ENCODE results near the gene TRIO. TPM values are rescaled to one million over a fixed set of nuclear protein-coding genes. Genes with fewer than 3 reads are reported as not detected.

Gene TRIO
- total RNA-seq, 2 experiments from 2014 or later = 4.1 to 6.5 TPM

DNA sequence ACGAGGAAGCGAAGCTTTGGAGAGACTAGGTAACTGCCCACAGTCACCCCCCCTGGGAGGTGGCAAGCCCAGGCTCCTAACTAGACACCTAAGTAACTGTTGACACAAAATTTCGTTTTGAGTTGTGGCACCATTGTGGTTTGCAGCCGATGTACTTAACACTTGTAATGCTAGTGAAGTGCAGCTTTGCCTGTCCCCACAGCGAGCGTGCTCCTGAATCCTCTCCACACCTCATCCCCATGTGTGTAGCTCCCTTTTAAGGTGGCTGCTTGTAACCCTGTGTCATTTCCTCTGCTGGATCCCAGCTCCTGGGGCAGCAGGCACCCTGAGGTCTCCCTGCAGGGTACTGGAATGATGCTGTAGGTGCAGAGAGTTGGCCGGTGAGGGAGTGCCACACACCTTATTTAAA lies 114.9 kb downstream of the TRIO start:
- Histone ChIP-seq H3K27ac (ENCODE audit: low read depth in 1 of 2, low read length in 2 of 2) (no peak overlapping the region), H3K36me3 (ENCODE audit: insufficient read depth, low read length) (no peaks in the 10 kb centered on the region), H3K27me3 (ENCODE audit: control insufficient read depth in 1 of 2, insufficient read depth in 2 of 2, low read length in 2 of 2) (no peaks in the 10 kb centered on the region), H3K4me3 (ENCODE audit: low read length) (no peak overlapping the region), H3K4me1 (ENCODE audit: insufficient read depth, low read length) (no peaks in the 10 kb centered on the region), H3K9me3 (ENCODE audit: control insufficient read depth in 1 of 2, insufficient read depth in 1 of 2, low read length in 2 of 2) (peaks cover 0 to 7% of the 10 kb centered on the region in 2 experiments)
- ChIA-PET CTCF (no interaction called here), POLR2A (no interaction called here)
- Mint-ChIP-seq H3K36me3 (ENCODE audit: low read depth) (no peaks in the 10 kb centered on the region), H3K9me3 (no peaks in the 10 kb centered on the region), H3K4me1 (ENCODE audit: low read depth) (no peaks in the 10 kb centered on the region), H3K27ac (no peak overlapping the region), H3K27me3 (peaks cover 4% of the 10 kb centered on the region), H3K4me3 (no peak overlapping the region)
- ATAC-seq (ENCODE audit: poor library complexity) = no peak
- intact Hi-C loops (cut with DNase I, micrococcal nuclease) = no loop called here
- TF ChIP-seq, protein P1, sequence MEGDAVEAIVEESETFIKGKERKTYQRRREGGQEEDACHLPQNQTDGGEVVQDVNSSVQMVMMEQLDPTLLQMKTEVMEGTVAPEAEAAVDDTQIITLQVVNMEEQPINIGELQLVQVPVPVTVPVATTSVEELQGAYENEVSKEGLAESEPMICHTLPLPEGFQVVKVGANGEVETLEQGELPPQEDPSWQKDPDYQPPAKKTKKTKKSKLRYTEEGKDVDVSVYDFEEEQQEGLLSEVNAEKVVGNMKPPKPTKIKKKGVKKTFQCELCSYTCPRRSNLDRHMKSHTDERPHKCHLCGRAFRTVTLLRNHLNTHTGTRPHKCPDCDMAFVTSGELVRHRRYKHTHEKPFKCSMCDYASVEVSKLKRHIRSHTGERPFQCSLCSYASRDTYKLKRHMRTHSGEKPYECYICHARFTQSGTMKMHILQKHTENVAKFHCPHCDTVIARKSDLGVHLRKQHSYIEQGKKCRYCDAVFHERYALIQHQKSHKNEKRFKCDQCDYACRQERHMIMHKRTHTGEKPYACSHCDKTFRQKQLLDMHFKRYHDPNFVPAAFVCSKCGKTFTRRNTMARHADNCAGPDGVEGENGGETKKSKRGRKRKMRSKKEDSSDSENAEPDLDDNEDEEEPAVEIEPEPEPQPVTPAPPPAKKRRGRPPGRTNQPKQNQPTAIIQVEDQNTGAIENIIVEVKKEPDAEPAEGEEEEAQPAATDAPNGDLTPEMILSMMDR (IDR thresholded peaks at IDR 0.05) = no peak
- DNase-seq = no peak

DNA sequence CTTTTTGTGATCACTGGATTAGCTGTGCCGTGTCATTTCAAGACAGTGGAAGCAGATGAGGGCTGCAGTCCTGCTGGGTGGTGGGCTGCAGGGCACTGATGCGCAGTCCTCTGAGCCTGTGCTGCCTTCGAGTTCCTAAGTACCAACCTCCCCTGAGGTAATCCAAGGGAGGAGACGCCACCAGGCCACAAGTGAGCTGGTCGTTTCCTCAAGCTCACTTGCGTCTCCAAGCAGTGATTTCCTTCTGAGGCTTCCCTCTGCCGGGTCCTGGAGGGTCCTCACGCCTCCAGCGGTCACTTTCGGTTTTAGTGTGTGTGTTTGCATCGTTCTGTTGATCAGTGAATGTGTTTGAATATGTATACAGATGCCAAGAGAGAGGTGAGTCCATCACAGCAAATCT lies 115.7 kb downstream of the TRIO start:
- CTCF ChIA-PET = no interaction called here
- Histone ChIP-seq H3K4me1 (ENCODE audit: insufficient read depth, low read length) (no peaks in the 10 kb centered on the region), H3K27ac (ENCODE audit: low read depth in 1 of 2, low read length in 2 of 2) (no peak overlapping the region), H3K4me3 (ENCODE audit: low read length) (no peak overlapping the region), H3K36me3 (ENCODE audit: insufficient read depth, low read length) (no peaks in the 10 kb centered on the region), H3K27me3 (ENCODE audit: control insufficient read depth in 1 of 2, insufficient read depth in 2 of 2, low read length in 2 of 2) (no peaks in the 10 kb centered on the region), H3K9me3 (ENCODE audit: control insufficient read depth in 1 of 2, insufficient read depth in 1 of 2, low read length in 2 of 2) (peaks cover 0 to 7% of the 10 kb centered on the region in 2 experiments)
- Mint-ChIP-seq H3K4me1 (ENCODE audit: low read depth) (no peaks in the 10 kb centered on the region), H3K9me3 (no peaks in the 10 kb centered on the region), H3K27me3 (peaks cover 4% of the 10 kb centered on the region), H3K36me3 (ENCODE audit: low read depth) (no peaks in the 10 kb centered on the region), H3K27ac (no peak overlapping the region), H3K4me3 (no peak overlapping the region)
- no peak for ATAC-seq (ENCODE audit: poor library complexity)
- POLR2A ChIA-PET = no interaction called here
- no peak for DNase-seq
- TF ChIP-seq, protein P1 (IDR thresholded peaks at IDR 0.05) = no peak
- intact Hi-C loops (cut with DNase I, micrococcal nuclease) = no loop called here

DNA sequence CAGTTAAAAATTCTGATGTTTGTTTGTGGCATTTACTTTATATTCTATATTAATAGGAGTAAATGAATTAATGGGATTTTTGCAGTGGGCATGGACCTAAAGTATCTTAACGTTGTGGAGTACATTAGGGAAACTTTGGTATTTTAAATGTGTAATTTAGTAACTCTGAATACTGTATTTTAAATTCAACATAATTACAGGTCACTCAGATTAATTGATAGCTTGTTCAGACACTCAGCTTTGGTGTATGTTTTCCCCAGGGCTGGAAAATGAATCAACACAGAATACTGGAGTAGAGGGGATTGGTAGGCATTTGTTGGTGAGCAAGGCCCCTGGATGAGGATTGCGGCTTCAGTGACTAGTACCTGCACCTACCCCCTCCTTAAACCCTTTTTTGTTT lies 117.5 kb downstream of the TRIO start:
- H3K36me3 ChIP-seq (ENCODE audit: insufficient read depth, low read length) = no peaks in the 10 kb centered on the region
- no peak overlapping the region for H3K27ac ChIP-seq (ENCODE audit: low read depth in 1 of 2, low read length in 2 of 2)
- Mint-ChIP-seq H3K36me3 (ENCODE audit: low read depth) (no peaks in the 10 kb centered on the region), H3K4me3 (no peak overlapping the region), H3K27me3 (peaks cover 7% of the 10 kb centered on the region), H3K4me1 (ENCODE audit: low read depth) (peaks cover 6% of the 10 kb centered on the region), H3K27ac (no peak overlapping the region), H3K9me3 (no peaks in the 10 kb centered on the region)
- peaks cover 5% of the 10 kb centered on the region for H3K4me1 ChIP-seq (ENCODE audit: insufficient read depth, low read length)
- H3K9me3 ChIP-seq (ENCODE audit: control insufficient read depth in 1 of 2, insufficient read depth in 1 of 2, low read length in 2 of 2) = peaks cover 0 to 7% of the 10 kb centered on the region in 2 experiments
- ATAC-seq (ENCODE audit: poor library complexity) (no peak), DNase-seq (no peak)
- ChIA-PET POLR2A (no interaction called here), CTCF (no interaction called here)
- TF ChIP-seq, protein P1 (IDR thresholded peaks at IDR 0.05) = no peak
- intact Hi-C loops (cut with DNase I, micrococcal nuclease) = loop anchor here in 1 of 2 experiments (10.0 kb wide), 2 partner anchors 116 to 266 kb away; partner anchors contain the start of gene TRIO
- H3K4me3 ChIP-seq (ENCODE audit: low read length) = no peak overlapping the region
- peaks cover 0 to 3% of the 10 kb centered on the region in 2 experiments for H3K27me3 ChIP-seq (ENCODE audit: control insufficient read depth in 1 of 2, insufficient read depth in 2 of 2, low read length in 2 of 2)
